ENCODE data around the gene STAG3.
A peak's percentile ranks its signal among the peaks of the same experiment; 100 is the strongest.
"Not testable (repeated sequence)": the region's sequence is repeated elsewhere in the genome, so short reads cannot be mapped to it uniquely, and the experiment has no call there.

GRCh38 chr7:100217934-100218333, 40.2 kb downstream of the STAG3 start:
- peak in 1 of 2 donors; percentile 46 for TF ChIP-seq CTCF (IDR thresholded peaks at IDR 0.05; ENCODE audit: extremely low read depth in 1 of 2, insufficient read depth in 1 of 2, low read depth in 1 of 2, low read length in 2 of 2)
- TF ChIP-seq JUN (IDR thresholded peaks at IDR 0.05; ENCODE audit: borderline replicate concordance, insufficient read depth, insufficient read length, low read depth), result not testable (repeated sequence)

Data from endothelial cell of umbilical vein (primary cell).